ENCODE results near the gene ARHGAP19.

The ARHGAP19 gene

GRCh38 chr10:97318772-97319651, 26.6 kb upstream of the ARHGAP19 start, which contains the start of gene FRAT1 (continued):
- 0 out of 2 replicates have a peak, but pooled peaks have one; percentile 68 for TF ChIP-seq TSHZ1 (tag by site-specific recombination; IDR thresholded peaks at IDR 0.05; ENCODE audit: borderline replicate concordance)
- no peak for TF ChIP-seq ZNF155 (tag by site-specific recombination; IDR thresholded peaks at IDR 0.05)
- 0 out of 2 replicates have a peak, but pooled peaks have one; percentile 19 for TF ChIP-seq ZNF664 (tag by site-specific recombination; IDR thresholded peaks at IDR 0.05)
- no peak for TF ChIP-seq ZNF404 (tag by site-specific recombination; IDR thresholded peaks at IDR 0.05)
- no peak for TF ChIP-seq ZNF19 (tag by site-specific recombination; IDR thresholded peaks at IDR 0.05; ENCODE audit: low read depth)
- no peak for TF ChIP-seq ZNF701 (tag by site-specific recombination; IDR thresholded peaks at IDR 0.05)
- no peak for TF ChIP-seq ZNF169 (tag by site-specific recombination; IDR thresholded peaks at IDR 0.05)
- peak; percentile 74 for TF ChIP-seq OSR2 (tag by site-specific recombination; IDR thresholded peaks at IDR 0.05)
- TF ChIP-seq ZEB2 (tag by site-specific recombination; IDR thresholded peaks at IDR 0.05): peak; percentile 93
- TF ChIP-seq GLIS1 (tag by site-specific recombination; IDR thresholded peaks at IDR 0.05): peak; percentile 80
- no peak for TF ChIP-seq ZNF311 (tag by site-specific recombination; IDR thresholded peaks at IDR 0.05; ENCODE audit: borderline replicate concordance)
- TF ChIP-seq ZNF473 (tag by site-specific recombination; IDR thresholded peaks at IDR 0.05): no peak
- TF ChIP-seq ZBTB49 (tag by site-specific recombination; IDR thresholded peaks at IDR 0.05; ENCODE audit: low read depth): no peak
- peak; percentile 81; the same call in 1 of the 2 replicates for TF ChIP-seq ZNF391 (tag by site-specific recombination; IDR thresholded peaks at IDR 0.05; ENCODE audit: borderline replicate concordance, low read depth)
- TF ChIP-seq ZNF302 (tag by site-specific recombination; IDR thresholded peaks at IDR 0.05; ENCODE audit: low read depth): no peak
- peak; percentile 100 for TF ChIP-seq PRDM10 (tag by site-specific recombination; IDR thresholded peaks at IDR 0.05)
- TF ChIP-seq ZBTB7A (tag by site-specific recombination; IDR thresholded peaks at IDR 0.05; ENCODE audit: low read depth): no peak; the same call in 1 of the 2 replicates
- 0 out of 2 replicates have a peak, but pooled peaks have one; percentile 16 for TF ChIP-seq ZNF704 (tag by site-specific recombination; IDR thresholded peaks at IDR 0.05)
- TF ChIP-seq ZNF514 (tag by site-specific recombination; IDR thresholded peaks at IDR 0.05): no peak
- peak; percentile 72; the same call in 1 of the 2 replicates for TF ChIP-seq INSM2 (tag by site-specific recombination; IDR thresholded peaks at IDR 0.05)
- TF ChIP-seq PBX3 (CRISPR knock-in tag; IDR thresholded peaks at IDR 0.05): peak; percentile 72; the same call in 1 of the 2 replicates
- peak; percentile 76 for TF ChIP-seq ZFP37 (tag by site-specific recombination; IDR thresholded peaks at IDR 0.05)
- no peak for TF ChIP-seq ZNF549 (tag by site-specific recombination; IDR thresholded peaks at IDR 0.05)
- TF ChIP-seq SCRT2 (tag by site-specific recombination; IDR thresholded peaks at IDR 0.05): peak; percentile 52; the same call in 1 of the 2 replicates
- peak; percentile 65; the same call in 1 of the 2 replicates for TF ChIP-seq ZNF610 (tag by site-specific recombination; IDR thresholded peaks at IDR 0.05; ENCODE audit: borderline replicate concordance)
